Kidney (tissue), 14 donors: ENCODE results near the gene BTN1A1. TPM values are rescaled to one million over a fixed set of nuclear protein-coding genes. Genes with fewer than 3 reads are reported as not detected.
A peak's percentile ranks its signal among the peaks of the same experiment; 100 is the strongest.

ENCODE experiments used
- DNase-seq, 5 donors: peaks; one replicate each; pipeline ENCODE4 v3.0.0-alpha.2; 2013 to 2020
- FAIRE-seq: peaks from 2 replicates; lab custom pipeline; 2012; peaks lifted over from hg19 to GRCh38; lab: Jason Lieb, UNC
- H3K27ac ChIP-seq, 2 donors: one replicate each; pipeline ENCODE4 v1.7.0; 2013; ENCODE audit warnings: low read depth in 2 of 2, low read length in 2 of 2, inconsistent platforms in 1 of 2
- H3K27me3 ChIP-seq: one replicate; pipeline ENCODE4 v1.7.1; 2013; ENCODE audit warnings: low read length, inconsistent platforms; ENCODE audit not compliant: control insufficient read depth, insufficient read depth
- H3K36me3 ChIP-seq, 3 donors: one replicate each; pipeline versions ENCODE4 v1.7.0 to v1.7.1; 2013; ENCODE audit warnings: low read length in 3 of 3, control low read depth in 1 of 3, inconsistent platforms in 1 of 3; ENCODE audit not compliant: insufficient read depth in 3 of 3, control insufficient read depth in 2 of 3
- H3K4me1 ChIP-seq, 3 donors: one replicate each; pipeline versions ENCODE4 v1.7.0 to v1.7.1; 2013; ENCODE audit warnings: low read length in 3 of 3, inconsistent platforms in 1 of 3, low read depth in 1 of 3; ENCODE audit not compliant: control insufficient read depth in 2 of 3, insufficient read depth in 2 of 3
- H3K4me3 ChIP-seq, 3 donors: one replicate each; pipeline versions ENCODE4 v1.7.0 to v1.8.1; 2013; ENCODE audit warnings: low read length in 3 of 3, control low read depth in 1 of 3, inconsistent platforms in 1 of 3
- H3K9ac ChIP-seq, 3 donors: one replicate each; pipeline versions ENCODE4 v1.7.0 to v1.7.1; 2013; ENCODE audit warnings: low read length in 3 of 3, control low read depth in 1 of 3, inconsistent platforms in 1 of 3
- H3K9me3 ChIP-seq, 3 donors: one replicate each; pipeline versions ENCODE4 v1.7.0 to v1.7.1; 2013; ENCODE audit warnings: low read length in 3 of 3, control low read depth in 1 of 3, inconsistent platforms in 1 of 3; ENCODE audit not compliant: control insufficient read depth in 2 of 3, insufficient read depth in 1 of 3
- intact Hi-C: fragments of 100-400 bp; cut with DNase I; formaldehyde crosslinking; loops from one replicate; pipeline ENCODE4 v1.11.1; 2022
- polyA plus RNA-seq: library from polyadenylated mRNA; stranded (reverse); fragments of 350-450 nt; fragmentation: Illumina TruSeq; extraction: RNeasy Lipid Tissue Mini Kit (QIAGEN cat#74804); gene quantifications from one replicate; pipeline ENCODE4 v1.2.3, GENCODE V29; 2014; ENCODE audit warnings: low read depth, low replicate concordance; ENCODE audit not compliant: insufficient read depth
- total RNA-seq: library from RNA; stranded (reverse); fragmentation: NEBNext Ultra II Directional; extraction: Animal tissue kit (Norgen Biotek cat#: 25700); gene quantifications from one replicate; pipeline ENCODE4 v1.2.1, GENCODE V29; 2021
- TF ChIP-seq, protein P1 (sequence below): IDR thresholded peaks from 3 replicates; pipeline ENCODE4 v1.5.1; 2012; ENCODE audit warnings: mild to moderate bottlenecking, moderate library complexity, borderline replicate concordance; ENCODE audit not compliant: insufficient read depth; ENCODE audit errors: extremely low read depth
- donor health status: control.
- donor health status: control.
- donor health status: control.
- donor health status: control.
- donor health status: control.
- donor health status: DM: yes; HTN: yes; CAD: no.
- donor health status: Normal renal cell carcinoma (clear cell type).

The BTN1A1 gene
- total and polyA plus RNA-seq, 2 donors from 2014 or later, result 0.09 TPM; not detected in 1

DNA sequence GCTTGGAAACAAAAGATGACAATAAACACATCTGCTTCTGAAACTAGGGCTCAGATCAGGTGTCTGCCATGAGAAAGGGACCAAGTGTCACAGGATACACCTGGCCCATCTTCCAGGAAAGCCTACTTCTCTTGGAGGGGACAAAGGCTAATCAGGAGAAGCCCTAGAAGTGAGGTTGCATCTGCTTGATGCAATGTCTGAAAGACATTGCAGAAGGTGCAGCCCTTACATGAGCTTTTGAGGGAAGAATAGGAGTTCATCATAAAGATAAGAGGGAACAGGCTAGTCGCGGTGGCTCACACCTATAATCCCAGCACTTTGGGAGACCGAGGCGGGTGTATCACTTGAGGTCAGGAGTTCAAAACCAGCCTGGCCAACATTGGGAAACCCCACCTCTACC, 2.5 kb upstream of the BTN1A1 start:
- intact Hi-C loops, result no loop called here
- H3K4me3 ChIP-seq, result no peak overlapping the region

DNA sequence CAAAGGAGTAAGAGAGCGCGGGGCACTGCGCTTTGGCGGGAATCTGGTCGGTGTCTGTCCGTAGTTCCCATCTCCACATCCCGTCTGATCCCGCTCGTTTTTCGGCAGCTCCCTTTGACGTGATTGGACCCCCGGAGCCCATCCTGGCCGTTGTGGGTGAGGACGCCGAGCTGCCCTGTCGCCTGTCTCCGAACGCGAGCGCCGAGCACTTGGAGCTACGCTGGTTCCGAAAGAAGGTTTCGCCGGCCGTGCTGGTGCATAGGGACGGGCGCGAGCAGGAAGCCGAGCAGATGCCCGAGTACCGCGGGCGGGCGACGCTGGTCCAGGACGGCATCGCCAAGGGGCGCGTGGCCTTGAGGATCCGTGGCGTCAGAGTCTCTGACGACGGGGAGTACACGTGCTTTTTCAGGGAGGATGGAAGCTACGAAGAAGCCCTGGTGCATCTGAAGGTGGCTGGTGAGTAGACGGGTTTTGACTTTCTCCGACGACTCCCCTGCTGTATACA, 1.4 kb downstream of the BTN1A1 start:
- DNase-seq (peak; percentile 39 to 77 (median 55)), FAIRE-seq (no peak)

More for the DNA sequence above, 2.5 kb upstream of the BTN1A1 start:
- Histone ChIP-seq H3K9ac (no peak overlapping the region), H3K36me3 (no peaks in the 10 kb centered on the region), H3K27ac (no peak overlapping the region), H3K4me1 (peaks cover 0 to 5% (median 0%) of the 10 kb centered on the region in 3 donors), H3K9me3 (no peaks in the 10 kb centered on the region), H3K27me3 (peaks cover 10% of the 10 kb centered on the region)
- TF ChIP-seq, protein P1, sequence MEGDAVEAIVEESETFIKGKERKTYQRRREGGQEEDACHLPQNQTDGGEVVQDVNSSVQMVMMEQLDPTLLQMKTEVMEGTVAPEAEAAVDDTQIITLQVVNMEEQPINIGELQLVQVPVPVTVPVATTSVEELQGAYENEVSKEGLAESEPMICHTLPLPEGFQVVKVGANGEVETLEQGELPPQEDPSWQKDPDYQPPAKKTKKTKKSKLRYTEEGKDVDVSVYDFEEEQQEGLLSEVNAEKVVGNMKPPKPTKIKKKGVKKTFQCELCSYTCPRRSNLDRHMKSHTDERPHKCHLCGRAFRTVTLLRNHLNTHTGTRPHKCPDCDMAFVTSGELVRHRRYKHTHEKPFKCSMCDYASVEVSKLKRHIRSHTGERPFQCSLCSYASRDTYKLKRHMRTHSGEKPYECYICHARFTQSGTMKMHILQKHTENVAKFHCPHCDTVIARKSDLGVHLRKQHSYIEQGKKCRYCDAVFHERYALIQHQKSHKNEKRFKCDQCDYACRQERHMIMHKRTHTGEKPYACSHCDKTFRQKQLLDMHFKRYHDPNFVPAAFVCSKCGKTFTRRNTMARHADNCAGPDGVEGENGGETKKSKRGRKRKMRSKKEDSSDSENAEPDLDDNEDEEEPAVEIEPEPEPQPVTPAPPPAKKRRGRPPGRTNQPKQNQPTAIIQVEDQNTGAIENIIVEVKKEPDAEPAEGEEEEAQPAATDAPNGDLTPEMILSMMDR, result no peak
- no peak for FAIRE-seq
- no peak for DNase-seq

GRCh38 chr6:26502165-26502564, 2.1 kb downstream of the BTN1A1 start:
- peak in 3 of 5 donors; percentile 11 to 53 (median 48) for DNase-seq
- intact Hi-C loops, result no loop called here
- no peaks in the 10 kb centered on the region for H3K9me3 ChIP-seq
- no peak for FAIRE-seq
- H3K27ac ChIP-seq, result no peak overlapping the region
- peaks cover 0 to 5% (median 0%) of the 10 kb centered on the region in 3 donors for H3K4me1 ChIP-seq
- TF ChIP-seq, protein P1, result no peak
- H3K4me3 ChIP-seq, result peak overlapping the region in 1 of 3 donors; percentile 40
- peaks cover 11% of the 10 kb centered on the region for H3K27me3 ChIP-seq
- no peak overlapping the region for H3K9ac ChIP-seq
- no peaks in the 10 kb centered on the region for H3K36me3 ChIP-seq

More for the DNA sequence above, 1.4 kb downstream of the BTN1A1 start:
- Histone ChIP-seq H3K4me3 (peak overlapping the region; percentile 39 to 47 (median 40)), H3K27me3 (peaks cover 11% of the 10 kb centered on the region), H3K4me1 (peaks cover 0 to 5% (median 0%) of the 10 kb centered on the region in 3 donors), H3K9me3 (no peaks in the 10 kb centered on the region), H3K36me3 (no peaks in the 10 kb centered on the region), H3K27ac (no peak overlapping the region), H3K9ac (peak overlapping the region in 1 of 3 donors; percentile 28)
- TF ChIP-seq, protein P1, result no peak
- intact Hi-C loops, result no loop called here

DNA sequence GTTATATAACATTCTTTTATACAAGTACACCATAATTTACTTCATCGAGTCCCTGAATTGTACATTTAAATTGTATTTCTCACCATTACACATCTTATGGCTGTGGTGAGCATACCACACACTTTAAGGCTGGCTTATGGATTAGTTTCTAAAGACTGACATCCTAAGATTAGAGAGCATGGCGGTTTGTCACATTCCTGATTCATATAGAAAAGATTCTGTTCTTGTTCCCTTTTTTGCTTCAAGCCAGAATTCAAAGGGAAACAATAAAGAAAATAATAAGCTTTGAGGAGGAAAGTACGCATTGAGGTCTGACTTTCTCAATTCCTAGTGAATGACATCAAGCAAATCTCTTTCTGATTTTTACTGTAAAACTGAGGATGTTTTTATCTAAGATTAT, 2.5 kb downstream of the BTN1A1 start:
- FAIRE-seq (no peak), DNase-seq (no peak)
- Histone ChIP-seq H3K9ac (no peak overlapping the region), H3K9me3 (no peaks in the 10 kb centered on the region), H3K4me1 (peaks cover 0 to 5% (median 0%) of the 10 kb centered on the region in 3 donors), H3K27ac (no peak overlapping the region), H3K36me3 (no peaks in the 10 kb centered on the region), H3K27me3 (peaks cover 11% of the 10 kb centered on the region), H3K4me3 (no peak overlapping the region)
- TF ChIP-seq, protein P1, result no peak
- intact Hi-C loops, result no loop called here
